ENCODE data around the gene FAM83D. TPM values are rescaled to one million over a fixed set of nuclear protein-coding genes. Genes with fewer than 3 reads are reported as not detected.

The FAM83D gene
- total RNA-seq, 4 donors from 2014 or later = 6.3 to 13.5 (median 7.8) TPM

GRCh38 chr20:38997622-38998021 lies 71.4 kb downstream of the FAM83D start:
- Histone ChIP-seq H3K36me3 (peaks cover 0 to 63% (median 0%) of the 10 kb centered on the region in 3 donors), H3K27me3 (no peaks in the 10 kb centered on the region), H3K4me1 (no peaks in the 10 kb centered on the region), H3K27ac (no peak overlapping the region), H3K9me3 (no peaks in the 10 kb centered on the region), H3K4me3 (no peak overlapping the region)
- TF ChIP-seq CTCF (IDR thresholded peaks at IDR 0.05) (no peak), POLR2A (IDR thresholded peaks at IDR 0.05) (no peak)
- peak in 1 of 3 donors; percentile 50 for DNase-seq

GRCh38 chr20:38999217-38999616 lies 73.0 kb downstream of the FAM83D start:
- Histone ChIP-seq H3K27ac (no peak overlapping the region), H3K4me1 (peaks cover 0 to 1% (median 0%) of the 10 kb centered on the region in 4 donors), H3K9me3 (no peaks in the 10 kb centered on the region), H3K4me3 (no peak overlapping the region), H3K27me3 (no peaks in the 10 kb centered on the region), H3K36me3 (peaks cover 0 to 76% (median 0%) of the 10 kb centered on the region in 3 donors)
- DNase-seq = no peak
- no peak for TF ChIP-seq POLR2A (IDR thresholded peaks at IDR 0.05)
- no peak for TF ChIP-seq CTCF (IDR thresholded peaks at IDR 0.05)

- H3K27ac ChIP-seq = no peak overlapping the region
- peaks cover 0 to 11% (median 0%) of the 10 kb centered on the region in 4 donors for H3K4me1 ChIP-seq
- H3K4me3 ChIP-seq = no peak overlapping the region
- H3K9me3 ChIP-seq = no peaks in the 10 kb centered on the region
- DNase-seq = no peak
- peaks cover 0 to 71% (median 0%) of the 10 kb centered on the region in 3 donors for H3K36me3 ChIP-seq
- H3K27me3 ChIP-seq = no peaks in the 10 kb centered on the region
- TF ChIP-seq CTCF (IDR thresholded peaks at IDR 0.05) (no peak), POLR2A (IDR thresholded peaks at IDR 0.05) (no peak)
Measured at GRCh38 chr20:38999965-39000910, 74.0 kb downstream of the FAM83D start.

Small RNA genes within 50 kb of the gene (small RNA-seq; reads per million reads assigned to genes)
- 0 reads per million in 2 donors for gene AL023803.1

Other genes with a start within 250 kb of the FAM83D start
- gene SLC32A1, start 201.9 kb upstream of the FAM83D start, total RNA-seq = not detected
- gene ACTR5, start 178.0 kb upstream of the FAM83D start, total RNA-seq = 10 to 100 TPM in 2 of 4 donors, 1 to 10 TPM in 2; 5.1 to 32.2 (median 11.0) TPM
- 10 to 100 TPM in 1 of 4 donors, 1 to 10 TPM in 3; 3.2 to 41.3 (median 7.2) TPM for gene PPP1R16B, start 120.7 kb upstream of the FAM83D start, total RNA-seq
- gene DHX35, start 35.9 kb downstream of the FAM83D start, total RNA-seq = 10 to 100 TPM; 14.0 to 32.4 (median 18.1) TPM